Measurements from ENCODE around the gene PLEKHG3.
"Not testable (repeated sequence)": the region's sequence is repeated elsewhere in the genome, so short reads cannot be mapped to it uniquely, and the experiment has no call there.

The PLEKHG3 gene

GRCh38 chr14:64688031-64688430 is 16.2 kb upstream of the PLEKHG3 start:
- no peak for DNase-seq

GRCh38 chr14:64688811-64689281 is 15.4 kb upstream of the PLEKHG3 start:
- no peak for DNase-seq

- no peak for DNase-seq
Measured at GRCh38 chr14:64689289-64689688, 14.9 kb upstream of the PLEKHG3 start.

- not testable (repeated sequence) for DNase-seq
Measured at GRCh38 chr14:64690607-64691006, 13.6 kb upstream of the PLEKHG3 start.

GRCh38 chr14:64691376-64691775 is 12.8 kb upstream of the PLEKHG3 start:
- DNase-seq = no peak

GRCh38 chr14:64692189-64692985 is 11.8 kb upstream of the PLEKHG3 start:
- no peak for DNase-seq

GRCh38 chr14:64692986-64693809 is 11.0 kb upstream of the PLEKHG3 start:
- DNase-seq = peak in 2 of 14 donors; percentile 49 to 91

- peak in 1 of 14 donors; percentile 49 for DNase-seq
Measured at GRCh38 chr14:64693810-64694165, 10.4 kb upstream of the PLEKHG3 start.

GRCh38 chr14:64695071-64695470 is 9.2 kb upstream of the PLEKHG3 start:
- DNase-seq = no peak

- DNase-seq = no peak
Measured at GRCh38 chr14:64696355-64696857, 7.8 kb upstream of the PLEKHG3 start.

- DNase-seq = no peak
Measured at GRCh38 chr14:64698903-64699302, 5.3 kb upstream of the PLEKHG3 start.

GRCh38 chr14:64700290-64700689 is 3.9 kb upstream of the PLEKHG3 start:
- no peak for DNase-seq

GRCh38 chr14:64700894-64701293 is 3.3 kb upstream of the PLEKHG3 start:
- no peak for DNase-seq

- DNase-seq = peak in 1 of 14 donors; percentile 32
Measured at GRCh38 chr14:64701660-64702059, 2.6 kb upstream of the PLEKHG3 start.

GRCh38 chr14:64702493-64703394 is 1.5 kb upstream of the PLEKHG3 start:
- DNase-seq = no peak

GRCh38 chr14:64703395-64704142 is 655 bp upstream of the PLEKHG3 start:
- DNase-seq = no peak

- peak in 7 of 14 donors; percentile 24 to 73 (median 68) for DNase-seq
Measured at GRCh38 chr14:64704743-64705380, 638 bp downstream of the PLEKHG3 start.

GRCh38 chr14:64705381-64706118 is 1.3 kb downstream of the PLEKHG3 start:
- peak in 8 of 14 donors; percentile 37 to 85 (median 64) for DNase-seq

GRCh38 chr14:64706119-64706592 is 1.9 kb downstream of the PLEKHG3 start:
- peak in 1 of 14 donors; percentile 47 for DNase-seq
